ENCODE measurements around the gene LRIG2. TPM values are rescaled to one million over a fixed set of nuclear protein-coding genes. Genes with fewer than 3 reads are reported as not detected.
A peak's percentile ranks its signal among the peaks of the same experiment; 100 is the strongest.

The LRIG2 gene
- total and polyA plus RNA-seq, 2 of the 13 experiments (the other 11 are each of a cell fraction or from before 2014, with no cell fraction given), result 8.1 to 12.2 TPM

DNA sequence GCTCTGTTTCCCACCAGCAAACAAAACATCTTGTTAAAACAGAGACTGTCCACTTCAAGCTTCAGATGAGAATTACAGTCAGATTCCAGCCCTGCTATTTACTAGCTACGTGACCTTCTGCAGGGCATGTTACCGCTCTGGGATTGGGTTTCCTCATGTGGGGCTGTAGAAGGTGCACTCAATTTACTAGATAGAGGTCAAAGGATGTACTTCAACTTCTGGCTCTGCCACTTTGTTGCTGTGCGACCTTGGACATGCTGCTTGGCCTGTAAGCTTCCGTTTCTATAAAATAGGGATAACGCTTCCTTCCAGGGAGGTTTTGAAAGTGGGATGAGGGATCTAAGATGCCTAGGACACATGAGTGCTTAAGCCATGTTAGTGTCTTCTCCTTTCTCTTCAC lies 46.0 kb upstream of the LRIG2 start (continued):
- TF ChIP-seq HNF1A (IDR thresholded peaks at IDR 0.05; ENCODE audit: low read depth) (0 out of 2 replicates have a peak, but pooled peaks have one; percentile 20), HNF1A (CRISPR knock-in tag; IDR thresholded peaks at IDR 0.05; ENCODE audit: borderline replicate concordance) (no peak), ZNF569 (CRISPR knock-in tag; IDR thresholded peaks at IDR 0.05; ENCODE audit: borderline replicate concordance) (no peak), ZNF121 (CRISPR knock-in tag; IDR thresholded peaks at IDR 0.05) (no peak), ZNF441 (CRISPR knock-in tag; IDR thresholded peaks at IDR 0.05; ENCODE audit: borderline replicate concordance) (no peak), ZNF773 (CRISPR knock-in tag; IDR thresholded peaks at IDR 0.05; ENCODE audit: borderline replicate concordance) (no peak), CHD2 (IDR thresholded peaks at IDR 0.05; ENCODE audit: low read depth, low read length) (no peak), BRCA1 (CRISPR knock-in tag; IDR thresholded peaks at IDR 0.05) (0 out of 2 replicates have a peak, but pooled peaks have one; percentile 63), POLR2AphosphoS5 (IDR thresholded peaks at IDR 0.05; ENCODE audit: low read depth, low read length) (peak; percentile 55), YEATS4 (CRISPR knock-in tag; IDR thresholded peaks at IDR 0.05; ENCODE audit: borderline replicate concordance) (peak; percentile 62; the same call in 1 of the 2 replicates), ZNF451 (CRISPR knock-in tag; IDR thresholded peaks at IDR 0.05) (no peak), PLSCR1 (CRISPR knock-in tag; IDR thresholded peaks at IDR 0.05; ENCODE audit: borderline replicate concordance) (no peak), ZNF660 (CRISPR knock-in tag; IDR thresholded peaks at IDR 0.05; ENCODE audit: borderline replicate concordance, low read depth) (no peak), NR3C1 (CRISPR knock-in tag; IDR thresholded peaks at IDR 0.05) (no peak), ZBTB8A (CRISPR knock-in tag; IDR thresholded peaks at IDR 0.05; ENCODE audit: borderline replicate concordance, low read depth) (no peak), TRIM24 (CRISPR knock-in tag; IDR thresholded peaks at IDR 0.05) (no peak), JUND (CRISPR knock-in tag; IDR thresholded peaks at IDR 0.05) (no peak), ERF (CRISPR knock-in tag; IDR thresholded peaks at IDR 0.05) (peak; percentile 69), SAFB2 (CRISPR knock-in tag; IDR thresholded peaks at IDR 0.05; ENCODE audit: borderline replicate concordance, low read depth) (no peak), ZFP36L1 (CRISPR knock-in tag; IDR thresholded peaks at IDR 0.05) (no peak), ZNF570 (CRISPR knock-in tag; IDR thresholded peaks at IDR 0.05; ENCODE audit: borderline replicate concordance) (no peak), ZNF350 (CRISPR knock-in tag; IDR thresholded peaks at IDR 0.05; ENCODE audit: borderline replicate concordance, low read depth) (no peak), BCL3 (CRISPR knock-in tag; IDR thresholded peaks at IDR 0.05) (peak; percentile 54; the same call in 1 of the 2 replicates), RCOR2 (CRISPR knock-in tag; IDR thresholded peaks at IDR 0.05) (no peak), ZNF589 (CRISPR knock-in tag; conservative IDR thresholded peaks at IDR 0.05) (no peak), CCDC6 (CRISPR knock-in tag; IDR thresholded peaks at IDR 0.05) (no peak)

Measured in HepG2 (cell line).